ENCODE results near the gene SLC25A13. TPM values are rescaled to one million over a fixed set of nuclear protein-coding genes. Genes with fewer than 3 reads are reported as not detected.
A peak's percentile ranks its signal among the peaks of the same experiment; 100 is the strongest.

SLC25A13 gene
- total RNA-seq, 2 donors from 2014 or later: 94.3 to 114 TPM

DNA sequence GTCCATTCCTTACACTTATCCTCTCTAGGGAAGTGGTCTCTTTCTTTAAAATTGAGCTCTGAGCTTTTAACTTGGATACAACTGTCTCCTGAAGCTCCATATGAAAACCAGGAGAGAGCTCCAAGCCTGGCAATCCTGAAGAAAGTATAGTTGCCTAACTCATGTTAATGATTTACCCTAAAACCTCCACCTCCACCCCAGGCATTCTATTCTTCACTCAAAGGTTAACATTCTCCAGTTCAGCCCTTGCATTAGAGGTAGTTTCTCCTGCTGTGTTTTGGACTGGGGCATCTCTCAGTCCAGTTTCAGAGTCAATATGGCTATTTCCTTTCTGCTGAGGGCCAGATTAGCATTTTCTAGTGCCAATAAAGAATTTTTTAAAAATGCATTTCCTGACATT, 195.5 kb downstream of the SLC25A13 start:
- Mint-ChIP-seq H3K4me3 (peak overlapping the region; percentile 20), H3K27ac (peak overlapping the region; percentile 81), H3K9me3 (no peaks in the 10 kb centered on the region), H3K36me3 (ENCODE audit: low read depth) (peaks cover 18% of the 10 kb centered on the region), H3K4me1 (peaks cover 55% of the 10 kb centered on the region), H3K27me3 (ENCODE audit: insufficient read depth) (no peaks in the 10 kb centered on the region)
- Histone ChIP-seq H3K9ac (ENCODE audit: extremely low read depth, low read length, poor library complexity, severe bottlenecking) (no peak overlapping the region), H3K27me3 (ENCODE audit: control insufficient read depth, insufficient read depth, low read length, poor library complexity, severe bottlenecking) (no peaks in the 10 kb centered on the region), H3K9me3 (ENCODE audit: control insufficient read depth, low read length) (no peaks in the 10 kb centered on the region), H3K36me3 (ENCODE audit: control insufficient read depth, insufficient read depth, low read length) (peaks cover 33% of the 10 kb centered on the region), H3K4me1 (ENCODE audit: control insufficient read depth, insufficient read depth, low read length) (peaks cover 26% of the 10 kb centered on the region), H3K27ac (ENCODE audit: low read depth, low read length) (no peak overlapping the region), H3K4me3 (ENCODE audit: low read length) (peak overlapping the region; percentile 66)
- DNase-seq: no peak
- TF ChIP-seq, protein P1, sequence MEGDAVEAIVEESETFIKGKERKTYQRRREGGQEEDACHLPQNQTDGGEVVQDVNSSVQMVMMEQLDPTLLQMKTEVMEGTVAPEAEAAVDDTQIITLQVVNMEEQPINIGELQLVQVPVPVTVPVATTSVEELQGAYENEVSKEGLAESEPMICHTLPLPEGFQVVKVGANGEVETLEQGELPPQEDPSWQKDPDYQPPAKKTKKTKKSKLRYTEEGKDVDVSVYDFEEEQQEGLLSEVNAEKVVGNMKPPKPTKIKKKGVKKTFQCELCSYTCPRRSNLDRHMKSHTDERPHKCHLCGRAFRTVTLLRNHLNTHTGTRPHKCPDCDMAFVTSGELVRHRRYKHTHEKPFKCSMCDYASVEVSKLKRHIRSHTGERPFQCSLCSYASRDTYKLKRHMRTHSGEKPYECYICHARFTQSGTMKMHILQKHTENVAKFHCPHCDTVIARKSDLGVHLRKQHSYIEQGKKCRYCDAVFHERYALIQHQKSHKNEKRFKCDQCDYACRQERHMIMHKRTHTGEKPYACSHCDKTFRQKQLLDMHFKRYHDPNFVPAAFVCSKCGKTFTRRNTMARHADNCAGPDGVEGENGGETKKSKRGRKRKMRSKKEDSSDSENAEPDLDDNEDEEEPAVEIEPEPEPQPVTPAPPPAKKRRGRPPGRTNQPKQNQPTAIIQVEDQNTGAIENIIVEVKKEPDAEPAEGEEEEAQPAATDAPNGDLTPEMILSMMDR (conservative IDR thresholded peaks at IDR 0.05): no peak

DNA sequence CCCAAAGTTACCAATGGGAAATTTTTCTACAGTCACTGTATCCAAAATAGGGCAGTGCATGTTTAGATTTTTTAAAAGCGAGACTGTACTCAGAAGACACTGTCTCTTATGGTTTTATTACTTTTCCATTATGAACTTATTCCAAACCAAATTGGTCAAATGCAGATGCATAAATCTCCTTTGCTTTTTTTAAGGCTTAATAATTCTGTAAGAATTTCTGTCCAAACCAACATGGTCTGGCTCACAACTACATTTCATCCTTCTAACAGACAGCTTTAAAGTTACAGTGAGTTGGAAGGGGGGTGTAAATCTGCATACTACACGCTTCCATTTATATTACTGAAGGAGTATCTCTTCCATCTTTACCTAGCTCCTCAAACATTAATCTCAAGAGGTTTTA, 199.2 kb downstream of the SLC25A13 start:
- H3K9me3 Mint-ChIP-seq: no peaks in the 10 kb centered on the region
- TF ChIP-seq, protein P1 (conservative IDR thresholded peaks at IDR 0.05): no peak
- Histone ChIP-seq H3K4me3 (ENCODE audit: low read length) (peak overlapping the region; percentile 11), H3K27me3 (ENCODE audit: control insufficient read depth, insufficient read depth, low read length, poor library complexity, severe bottlenecking) (no peaks in the 10 kb centered on the region), H3K9me3 (ENCODE audit: control insufficient read depth, low read length) (no peaks in the 10 kb centered on the region), H3K4me1 (ENCODE audit: control insufficient read depth, insufficient read depth, low read length) (peaks cover 39% of the 10 kb centered on the region), H3K9ac (ENCODE audit: extremely low read depth, low read length, poor library complexity, severe bottlenecking) (no peak overlapping the region), H3K36me3 (ENCODE audit: control insufficient read depth, insufficient read depth, low read length) (peaks cover 40% of the 10 kb centered on the region), H3K27ac (ENCODE audit: low read depth, low read length) (no peak overlapping the region)
- no peak overlapping the region for H3K27ac Mint-ChIP-seq
- no peak for DNase-seq
- H3K27me3 Mint-ChIP-seq (ENCODE audit: insufficient read depth): no peaks in the 10 kb centered on the region
- peaks cover 20% of the 10 kb centered on the region for H3K36me3 Mint-ChIP-seq (ENCODE audit: low read depth)
- 86 to 95% methylated on average over 1 to 2 of the region's 2 CpGs for WGBS, 2 experiments (ENCODE audit: insufficient coverage in 1 of 2, insufficient read length in 1 of 2)
- peaks cover 63% of the 10 kb centered on the region for H3K4me1 Mint-ChIP-seq
- H3K4me3 Mint-ChIP-seq: no peak overlapping the region

DNA sequence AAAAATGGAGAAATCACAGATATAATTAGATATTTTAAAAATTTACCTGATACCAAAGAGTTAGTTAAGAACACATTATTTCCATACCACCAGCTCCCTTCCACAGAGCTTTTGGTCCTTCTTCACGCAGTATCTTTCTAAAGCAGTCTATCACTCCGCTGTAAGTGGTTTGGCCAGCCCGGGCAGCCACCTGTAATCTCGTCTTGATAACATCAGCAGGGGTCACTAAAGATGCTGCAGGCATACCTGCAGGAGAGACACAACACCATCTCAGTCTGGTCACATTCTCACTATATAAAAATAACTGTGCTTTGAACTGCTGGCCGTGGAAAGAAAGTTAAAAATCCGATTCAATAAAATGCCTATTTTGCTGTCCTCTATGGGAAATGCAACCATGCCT, 200.1 kb downstream of the SLC25A13 start:
- H3K4me1 Mint-ChIP-seq: peaks cover 58% of the 10 kb centered on the region
- peaks cover 19% of the 10 kb centered on the region for H3K36me3 Mint-ChIP-seq (ENCODE audit: low read depth)

More for the DNA sequence above, 200.1 kb downstream of the SLC25A13 start:
- H3K4me3 Mint-ChIP-seq: no peak overlapping the region
- 39 to 83% methylated on average over 4 to 6 of the region's 6 CpGs for WGBS, 2 experiments (ENCODE audit: insufficient coverage in 1 of 2, insufficient read length in 1 of 2)
- Histone ChIP-seq H3K4me3 (ENCODE audit: low read length) (no peak overlapping the region), H3K9me3 (ENCODE audit: control insufficient read depth, low read length) (no peaks in the 10 kb centered on the region), H3K4me1 (ENCODE audit: control insufficient read depth, insufficient read depth, low read length) (peaks cover 30% of the 10 kb centered on the region), H3K9ac (ENCODE audit: extremely low read depth, low read length, poor library complexity, severe bottlenecking) (no peak overlapping the region), H3K36me3 (ENCODE audit: control insufficient read depth, insufficient read depth, low read length) (peaks cover 36% of the 10 kb centered on the region), H3K27me3 (ENCODE audit: control insufficient read depth, insufficient read depth, low read length, poor library complexity, severe bottlenecking) (no peaks in the 10 kb centered on the region), H3K27ac (ENCODE audit: low read depth, low read length) (no peak overlapping the region)
- DNase-seq: peak; percentile 71
- peak overlapping the region; percentile 37 for H3K27ac Mint-ChIP-seq
- H3K9me3 Mint-ChIP-seq: no peaks in the 10 kb centered on the region
- TF ChIP-seq, protein P1 (conservative IDR thresholded peaks at IDR 0.05): no peak
- H3K27me3 Mint-ChIP-seq (ENCODE audit: insufficient read depth): no peaks in the 10 kb centered on the region

Data from endodermal cell (in vitro differentiated cells).